ENCODE data around the gene SFXN5.

The SFXN5 gene

DNA sequence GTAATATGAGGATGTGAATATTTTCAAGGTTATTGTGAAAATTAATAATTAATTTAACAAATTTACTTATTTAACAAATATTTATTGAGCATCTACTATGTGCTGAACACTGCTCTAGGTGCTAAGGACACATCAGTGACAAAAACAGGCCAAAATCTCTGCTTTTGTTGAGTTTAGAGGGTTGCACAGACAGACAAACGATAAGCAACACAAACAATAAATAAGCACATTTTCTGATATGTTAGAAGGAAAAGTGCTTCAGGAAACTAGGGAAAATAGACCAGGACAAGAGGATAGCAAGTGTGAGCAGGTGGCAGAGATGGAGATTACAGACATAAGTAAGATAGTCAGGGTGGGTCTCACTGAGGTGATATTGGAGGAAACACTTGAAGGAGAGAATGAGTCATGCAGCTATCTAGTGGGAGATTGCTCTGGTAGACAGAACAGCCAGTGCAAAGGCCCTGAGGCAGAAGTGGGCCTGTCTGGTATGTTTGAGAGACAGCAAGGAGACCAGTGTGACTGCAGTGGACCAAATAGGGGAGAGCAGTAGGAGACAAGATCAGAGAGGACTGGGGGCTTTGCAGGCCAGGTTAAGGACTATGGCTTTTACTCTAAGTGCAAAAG, 38.3 kb downstream of the SFXN5 start:
- TF ChIP-seq, protein P1, sequence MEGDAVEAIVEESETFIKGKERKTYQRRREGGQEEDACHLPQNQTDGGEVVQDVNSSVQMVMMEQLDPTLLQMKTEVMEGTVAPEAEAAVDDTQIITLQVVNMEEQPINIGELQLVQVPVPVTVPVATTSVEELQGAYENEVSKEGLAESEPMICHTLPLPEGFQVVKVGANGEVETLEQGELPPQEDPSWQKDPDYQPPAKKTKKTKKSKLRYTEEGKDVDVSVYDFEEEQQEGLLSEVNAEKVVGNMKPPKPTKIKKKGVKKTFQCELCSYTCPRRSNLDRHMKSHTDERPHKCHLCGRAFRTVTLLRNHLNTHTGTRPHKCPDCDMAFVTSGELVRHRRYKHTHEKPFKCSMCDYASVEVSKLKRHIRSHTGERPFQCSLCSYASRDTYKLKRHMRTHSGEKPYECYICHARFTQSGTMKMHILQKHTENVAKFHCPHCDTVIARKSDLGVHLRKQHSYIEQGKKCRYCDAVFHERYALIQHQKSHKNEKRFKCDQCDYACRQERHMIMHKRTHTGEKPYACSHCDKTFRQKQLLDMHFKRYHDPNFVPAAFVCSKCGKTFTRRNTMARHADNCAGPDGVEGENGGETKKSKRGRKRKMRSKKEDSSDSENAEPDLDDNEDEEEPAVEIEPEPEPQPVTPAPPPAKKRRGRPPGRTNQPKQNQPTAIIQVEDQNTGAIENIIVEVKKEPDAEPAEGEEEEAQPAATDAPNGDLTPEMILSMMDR (conservative IDR thresholded peaks at IDR 0.05; ENCODE audit: control insufficient read depth, insufficient read depth, low read depth, low read length): no peak
- no peak overlapping the region for H3K4me3 ChIP-seq (ENCODE audit: control insufficient read depth, low read depth, low read length)
- no peak for DNase-seq (ENCODE audit: low read depth)

- TF ChIP-seq, protein P1 (conservative IDR thresholded peaks at IDR 0.05; ENCODE audit: control insufficient read depth, insufficient read depth, low read depth, low read length): no peak
- DNase-seq (ENCODE audit: low read depth): no peak
- no peak overlapping the region for H3K4me3 ChIP-seq (ENCODE audit: control insufficient read depth, low read depth, low read length)
Measured at GRCh38 chr2:73032702-73033097, 38.8 kb downstream of the SFXN5 start.

DNA sequence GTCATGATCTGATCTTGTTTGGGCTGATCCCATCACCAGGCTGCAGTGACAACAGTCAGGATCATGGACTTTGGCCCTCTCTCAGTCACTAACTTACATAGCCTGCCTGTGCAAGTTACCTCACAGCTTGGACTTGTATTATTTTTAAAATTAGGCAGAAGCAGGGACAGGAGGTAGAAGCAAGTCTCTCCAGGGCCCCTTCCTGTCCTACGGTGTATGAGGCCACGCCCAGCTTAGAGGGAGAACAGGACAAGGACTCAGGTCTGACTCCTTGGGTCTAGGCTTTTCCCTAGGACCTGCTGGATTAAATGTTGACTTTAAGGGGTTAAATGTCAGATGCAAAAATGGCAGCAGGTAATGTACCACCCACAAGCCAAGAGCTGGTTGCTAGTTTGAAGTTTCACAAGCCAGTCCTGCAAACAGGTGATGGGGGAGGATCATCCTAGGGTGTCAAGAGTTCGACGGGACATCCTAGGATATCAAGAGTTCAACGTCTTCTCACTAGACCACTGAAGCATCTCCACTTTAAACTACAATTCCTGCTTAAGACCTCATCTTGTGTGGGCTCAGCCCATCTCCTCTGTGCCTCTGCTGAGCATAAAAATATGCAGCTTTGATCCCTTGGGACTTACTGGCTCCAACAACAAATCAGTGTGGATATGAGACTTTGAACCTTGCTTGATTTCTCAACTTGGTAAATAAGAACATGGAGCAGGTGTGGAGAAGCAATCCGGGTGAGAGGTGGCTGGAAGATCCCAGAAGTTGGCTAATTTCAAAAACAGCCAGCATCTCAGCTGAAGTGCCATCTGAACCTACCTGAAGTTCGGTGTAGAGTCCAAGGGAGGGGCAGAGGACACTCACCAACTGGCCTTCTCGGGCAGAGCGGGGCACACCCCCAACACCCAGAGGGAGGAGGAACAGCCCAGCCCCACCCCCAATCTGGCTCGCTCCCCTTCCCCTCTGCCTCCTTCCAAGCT, 39.5 kb downstream of the SFXN5 start:
- TF ChIP-seq, protein P1 (conservative IDR thresholded peaks at IDR 0.05; ENCODE audit: control insufficient read depth, insufficient read depth, low read depth, low read length): no peak
- H3K4me3 ChIP-seq (ENCODE audit: control insufficient read depth, low read depth, low read length): no peak overlapping the region
- no peak for DNase-seq (ENCODE audit: low read depth)

GRCh38 chr2:73031095-73031678, 40.3 kb downstream of the SFXN5 start:
- DNase-seq (ENCODE audit: low read depth): no peak
- no peak overlapping the region for H3K4me3 ChIP-seq (ENCODE audit: control insufficient read depth, low read depth, low read length)
- TF ChIP-seq, protein P1 (conservative IDR thresholded peaks at IDR 0.05; ENCODE audit: control insufficient read depth, insufficient read depth, low read depth, low read length): no peak

DNA sequence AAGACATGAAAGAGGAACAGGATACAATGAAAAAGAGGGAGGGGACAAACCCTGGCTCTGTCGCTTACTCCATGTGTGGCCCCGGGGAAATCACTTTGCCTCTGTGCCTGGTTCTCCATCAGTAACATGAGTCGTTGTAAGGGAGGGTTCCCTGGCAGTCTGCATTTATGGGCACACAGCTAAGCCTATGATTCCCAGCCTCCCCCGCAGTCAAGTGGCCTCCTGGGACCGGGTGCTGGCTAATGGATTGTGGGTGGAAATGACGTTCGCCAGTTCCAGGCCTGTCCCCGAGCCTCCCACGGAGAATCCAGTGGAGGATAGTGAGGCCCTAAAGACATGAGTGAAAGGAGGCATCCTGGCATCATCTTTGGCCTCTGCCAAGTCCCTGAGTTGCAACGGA, 42.7 kb downstream of the SFXN5 start:
- peak; percentile 74 for DNase-seq (ENCODE audit: low read depth)
- H3K4me3 ChIP-seq (ENCODE audit: control insufficient read depth, low read depth, low read length): no peak overlapping the region
- TF ChIP-seq, protein P1 (conservative IDR thresholded peaks at IDR 0.05; ENCODE audit: control insufficient read depth, insufficient read depth, low read depth, low read length): no peak

DNA sequence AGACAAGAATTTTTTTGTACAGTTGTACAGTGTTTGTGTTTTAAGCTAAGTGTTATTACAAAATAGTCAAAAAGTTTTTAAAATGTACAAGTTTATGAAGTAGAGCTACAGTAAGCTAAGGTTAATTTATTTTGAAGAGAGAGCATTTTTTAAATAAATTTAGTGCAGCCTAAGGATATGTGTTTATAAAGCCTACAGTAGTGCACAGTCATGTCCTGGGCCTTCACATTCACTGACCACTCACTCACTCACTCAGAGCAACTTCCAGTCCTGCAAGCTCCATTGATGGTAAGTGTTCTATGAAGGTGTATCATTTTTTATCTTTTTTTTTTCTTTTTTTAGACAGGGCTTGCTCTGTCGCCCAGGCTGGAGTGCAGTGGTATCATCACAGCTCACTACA, 44.2 kb downstream of the SFXN5 start:
- no peak for DNase-seq (ENCODE audit: low read depth)
- no peak overlapping the region for H3K4me3 ChIP-seq (ENCODE audit: control insufficient read depth, low read depth, low read length)
- TF ChIP-seq, protein P1 (conservative IDR thresholded peaks at IDR 0.05; ENCODE audit: control insufficient read depth, insufficient read depth, low read depth, low read length): no peak
